OCI-LY7 (cell line): ENCODE results near the gene CDX1. TPM values are rescaled to one million over a fixed set of nuclear protein-coding genes. Genes with fewer than 3 reads are reported as not detected.

ENCODE experiments used
- BruUV-seq: library from RNA; stranded (reverse); fragments of 400-500 nt; replicated peaks from 2 replicates; lab custom pipeline; 2021; lab: Mats Ljungman, UMichigan
- CTCF ChIA-PET: fragments of 300-600 bp; sonication (Branson Sonifier 250); formaldehyde crosslinking; loops from one replicate; lab custom pipeline; 2022; ENCODE audit warnings: antibody characterized with exemption; ENCODE audit not compliant: unreplicated experiment; lab: Charles Lee
- POLR2A ChIA-PET: fragments of 300-600 bp; sonication (Branson Sonifier 250); formaldehyde crosslinking; loops from one replicate; lab custom pipeline; 2022; ENCODE audit warnings: antibody characterized with exemption; lab: Charles Lee
- DNase-seq: peaks from one replicate; pipeline ENCODE4 v3.0.0-alpha.2; 2015; ENCODE audit warnings: low spot score
- H2AFZ ChIP-seq: fragments of 200-600 bp; sonication (generic), shearing (Covaris generic); 2 replicates; pipeline ENCODE4 v1.6.1; 2014; ENCODE audit warnings: mild to moderate bottlenecking, antibody characterized with exemption, low read length, moderate library complexity
- H3K27ac ChIP-seq: fragments of 200-600 bp; sonication (generic); 2 replicates; pipeline ENCODE4 v1.5.1; 2014; ENCODE audit warnings: mixed run types, low read depth, mild to moderate bottlenecking, moderate library complexity, low read length, inconsistent platforms; ENCODE audit not compliant: poor library complexity, severe bottlenecking
- H3K36me3 ChIP-seq: fragments of 200-600 bp; sonication (generic); 2 replicates; pipeline ENCODE4 v1.6.1; 2014; ENCODE audit warnings: mild to moderate bottlenecking, antibody characterized with exemption, low read length, moderate library complexity, mixed read lengths; ENCODE audit not compliant: insufficient read depth
- H3K4me1 ChIP-seq: fragments of 200-600 bp; sonication (generic); 2 replicates; pipeline ENCODE4 v1.5.1; 2014; ENCODE audit warnings: mild to moderate bottlenecking, low read length; ENCODE audit not compliant: insufficient read depth, poor library complexity, severe bottlenecking
- H3K4me2 ChIP-seq: fragments of 200-600 bp; sonication (generic); 2 replicates; pipeline ENCODE4 v1.6.1; 2014; ENCODE audit warnings: mild to moderate bottlenecking, low read length
- H3K4me3 ChIP-seq: fragments of 200-600 bp; sonication (generic); 2 replicates; pipeline ENCODE4 v1.5.1; 2014; ENCODE audit warnings: mild to moderate bottlenecking, low read depth, low read length; ENCODE audit not compliant: poor library complexity, severe bottlenecking
- H3K79me2 ChIP-seq: fragments of 200-600 bp; sonication (generic); 2 replicates; pipeline ENCODE4 v1.6.1; 2016; ENCODE audit warnings: low read depth, mild to moderate bottlenecking, low read length, moderate library complexity, mixed read lengths; ENCODE audit not compliant: insufficient read depth
- H3K9me2 ChIP-seq: fragments of 200-600 bp; sonication (generic); 2 replicates; pipeline ENCODE4 v1.6.1; 2016; ENCODE audit warnings: mild to moderate bottlenecking, low read length, mixed read lengths; ENCODE audit not compliant: insufficient read depth
- H3K9me3 ChIP-seq: fragments of 200-600 bp; sonication (generic); 2 replicates; pipeline ENCODE4 v1.6.1; 2014; ENCODE audit warnings: mild to moderate bottlenecking, mixed run types, low read length, mixed read lengths
- H4K20me1 ChIP-seq: fragments of 200-600 bp; sonication (generic); 2 replicates; pipeline ENCODE4 v1.6.1; 2014; ENCODE audit warnings: mild to moderate bottlenecking, antibody characterized with exemption, low read length, moderate library complexity, mixed read lengths; ENCODE audit not compliant: insufficient read depth
- EZH2phosphoT487 ChIP-seq: fragments of 200-600 bp; sonication (generic); IDR thresholded peaks from 2 replicates; pipeline ENCODE4 v1.6.1; 2018; ENCODE audit warnings: low read depth, borderline replicate concordance, mild to moderate bottlenecking, mixed run types, antibody characterized with exemption, low read length, moderate library complexity, mixed read lengths
- intact Hi-C: fragments of 100-400 bp; cut with micrococcal nuclease; formaldehyde crosslinking; loops from one replicate; pipeline ENCODE4 v1.10.0; 2022; ENCODE audit not compliant: unreplicated experiment
- total RNA-seq, 2 experiments: library from RNA; depleted of rRNA in 1 of 2; stranded (reverse); fragments of >200 nt in 1 of 2; shearing (Covaris generic) in 1 of 2; gene quantifications; 2 replicates each; pipeline ENCODE4 v1.2.3, GENCODE V29; 2014 to 2022
- TF ChIP-seq, protein P1 (sequence below): fragments of 200-600 bp; sonication (generic); conservative IDR thresholded peaks from 2 replicates; pipeline ENCODE4 v1.5.1; 2014; ENCODE audit warnings: mild to moderate bottlenecking, antibody characterized with exemption, low read length, moderate library complexity, mixed read lengths

The CDX1 gene
- total RNA-seq, 2 experiments from 2014 or later = not detected

DNA sequence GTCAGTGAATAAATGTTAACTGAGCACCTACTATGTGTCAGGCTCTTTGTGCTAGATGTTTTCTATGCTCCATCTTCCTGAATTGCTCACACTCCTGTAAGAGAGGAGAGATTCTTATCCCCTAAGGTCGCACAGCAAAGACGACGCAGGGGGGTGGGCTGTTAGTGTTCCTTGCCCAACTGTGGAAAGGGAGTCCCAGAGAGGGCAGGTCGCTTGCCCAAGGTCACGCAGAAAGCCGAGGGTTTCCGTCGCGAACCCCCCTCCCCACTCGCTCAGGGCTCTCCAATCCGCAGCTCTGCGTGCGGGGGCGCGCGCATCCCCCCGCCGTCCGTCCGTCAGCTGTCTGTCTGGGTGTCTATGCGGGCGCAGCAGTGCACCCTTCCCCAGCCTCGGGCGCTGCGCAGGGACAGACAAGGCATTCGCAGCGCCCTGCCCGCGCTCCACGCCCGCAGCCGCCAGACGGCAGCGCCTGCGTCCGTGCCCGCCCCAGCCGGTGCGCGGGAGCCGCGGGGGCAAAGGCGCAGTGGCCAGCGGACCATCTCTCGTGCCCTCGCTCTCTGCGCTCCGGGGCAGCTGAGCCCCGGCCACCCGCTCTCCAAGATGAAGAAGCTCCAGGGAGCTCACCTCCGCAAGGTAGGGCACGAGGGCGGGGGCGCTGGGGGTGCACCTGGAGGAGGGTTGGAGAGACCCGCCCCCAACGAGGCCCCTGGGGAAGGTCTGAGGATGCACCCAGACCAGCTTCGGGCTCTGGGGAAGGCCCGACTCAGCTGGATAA lies 23.3 kb downstream of the CDX1 start, which contains the start of gene SLC6A7:
TSS of gene SLC6A7 (plus strand) at position 335 of the 775 bp plus-strand sequence. CDS start at position 601, 266 bp downstream.
- H3K4me1 ChIP-seq = no peaks in the 10 kb centered on the region
- TF ChIP-seq, protein P1, sequence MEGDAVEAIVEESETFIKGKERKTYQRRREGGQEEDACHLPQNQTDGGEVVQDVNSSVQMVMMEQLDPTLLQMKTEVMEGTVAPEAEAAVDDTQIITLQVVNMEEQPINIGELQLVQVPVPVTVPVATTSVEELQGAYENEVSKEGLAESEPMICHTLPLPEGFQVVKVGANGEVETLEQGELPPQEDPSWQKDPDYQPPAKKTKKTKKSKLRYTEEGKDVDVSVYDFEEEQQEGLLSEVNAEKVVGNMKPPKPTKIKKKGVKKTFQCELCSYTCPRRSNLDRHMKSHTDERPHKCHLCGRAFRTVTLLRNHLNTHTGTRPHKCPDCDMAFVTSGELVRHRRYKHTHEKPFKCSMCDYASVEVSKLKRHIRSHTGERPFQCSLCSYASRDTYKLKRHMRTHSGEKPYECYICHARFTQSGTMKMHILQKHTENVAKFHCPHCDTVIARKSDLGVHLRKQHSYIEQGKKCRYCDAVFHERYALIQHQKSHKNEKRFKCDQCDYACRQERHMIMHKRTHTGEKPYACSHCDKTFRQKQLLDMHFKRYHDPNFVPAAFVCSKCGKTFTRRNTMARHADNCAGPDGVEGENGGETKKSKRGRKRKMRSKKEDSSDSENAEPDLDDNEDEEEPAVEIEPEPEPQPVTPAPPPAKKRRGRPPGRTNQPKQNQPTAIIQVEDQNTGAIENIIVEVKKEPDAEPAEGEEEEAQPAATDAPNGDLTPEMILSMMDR = no peak
- TF ChIP-seq EZH2phosphoT487 = no peak
- no peaks in the 10 kb centered on the region for H3K9me3 ChIP-seq
- intact Hi-C loops = no loop called here
- no peaks in the 10 kb centered on the region for H3K36me3 ChIP-seq
- H3K9me2 ChIP-seq = no peaks in the 10 kb centered on the region
- H3K4me3 ChIP-seq = no peak within 1 kb of the TSS
- no TSS peak for BruUV-seq
- no peak for DNase-seq
- H3K27ac ChIP-seq = no peak within 1 kb of the TSS
- H3K4me2 ChIP-seq = no peak within 1 kb of the TSS
- CTCF ChIA-PET = no interaction called here
- no peak within 1 kb of the TSS for H2AFZ ChIP-seq
- no peaks in the 10 kb centered on the region for H4K20me1 ChIP-seq
- POLR2A ChIA-PET = no interaction called here
- H3K79me2 ChIP-seq = no peaks in the 10 kb centered on the region

DNA sequence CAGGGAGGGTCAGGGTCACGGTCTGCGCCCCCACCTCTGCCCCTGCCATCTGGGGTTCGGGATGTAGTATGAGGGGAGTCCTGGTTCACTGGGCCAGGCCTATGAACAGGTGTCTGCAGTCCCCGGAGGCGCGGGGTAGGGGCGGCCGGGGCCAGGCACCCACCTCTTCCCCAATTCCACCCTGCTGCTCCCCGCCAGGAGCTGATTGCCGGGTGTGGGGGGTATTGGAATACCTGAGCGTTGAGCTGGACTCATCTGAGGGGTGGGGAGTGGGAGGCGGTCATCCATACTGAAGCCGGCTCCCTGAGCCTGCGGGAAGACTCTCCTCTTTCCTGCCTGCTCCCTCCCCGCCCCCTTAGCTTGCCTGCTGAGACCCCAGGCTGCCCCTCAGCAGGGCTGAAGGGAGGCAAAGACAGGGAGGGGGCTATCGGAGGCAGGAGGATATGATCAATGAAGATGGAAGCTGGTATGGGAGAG lies 24.0 kb downstream of the CDX1 start:
- intact Hi-C loops = no loop called here
- no peak for DNase-seq
- BruUV-seq = no TSS peak
- TF ChIP-seq EZH2phosphoT487 = no peak
- TF ChIP-seq, protein P1 = no peak
- Histone ChIP-seq H3K4me1 (no peaks in the 10 kb centered on the region), H3K27ac (no peak overlapping the region), H3K9me3 (no peaks in the 10 kb centered on the region), H3K36me3 (no peaks in the 10 kb centered on the region), H3K79me2 (no peaks in the 10 kb centered on the region), H3K4me3 (no peak overlapping the region), H2AFZ (no peak overlapping the region), H3K9me2 (no peaks in the 10 kb centered on the region), H3K4me2 (no peak overlapping the region), H4K20me1 (no peaks in the 10 kb centered on the region)
- CTCF ChIA-PET = interaction anchor here (0.5 to 0.6 kb wide), 2 partner anchors 52 to 104 kb away, joined by 3 to 4 read pairs; no protein-coding TSS in a partner anchor
- POLR2A ChIA-PET = no interaction called here

DNA sequence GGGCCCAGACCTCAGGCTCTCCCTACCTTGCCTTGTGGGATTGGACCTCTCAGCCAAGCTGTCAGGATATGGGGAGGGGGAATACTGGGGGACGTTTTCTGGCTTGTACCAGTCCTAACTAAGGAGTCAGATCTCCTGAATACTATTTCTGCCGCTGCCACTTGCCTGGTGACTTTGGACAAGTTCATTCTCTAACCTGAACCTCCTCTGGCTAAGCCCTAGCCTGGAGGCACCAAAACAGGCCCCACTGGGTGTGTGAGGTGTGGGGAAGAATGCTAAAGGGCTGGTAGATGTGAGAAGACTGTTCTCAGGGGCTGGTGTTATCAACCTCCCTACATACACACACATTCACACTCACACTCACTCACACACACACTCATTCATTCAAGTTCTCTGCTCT lies 24.4 kb downstream of the CDX1 start:
- no TSS peak for BruUV-seq
- H3K27ac ChIP-seq = no peak overlapping the region
- CTCF ChIA-PET = interaction anchor here (0.5 to 0.6 kb wide), 2 partner anchors 53 to 104 kb away, joined by 3 to 4 read pairs; no protein-coding TSS in a partner anchor

More for the DNA sequence above, 24.4 kb downstream of the CDX1 start:
- Histone ChIP-seq H3K4me3 (no peak overlapping the region), H3K36me3 (no peaks in the 10 kb centered on the region), H2AFZ (no peak overlapping the region), H3K4me2 (no peak overlapping the region), H4K20me1 (no peaks in the 10 kb centered on the region), H3K9me3 (no peaks in the 10 kb centered on the region), H3K4me1 (no peaks in the 10 kb centered on the region), H3K79me2 (no peaks in the 10 kb centered on the region), H3K9me2 (no peaks in the 10 kb centered on the region)
- POLR2A ChIA-PET = no interaction called here
- intact Hi-C loops = no loop called here
- TF ChIP-seq, protein P1 = no peak
- TF ChIP-seq EZH2phosphoT487 = no peak
- DNase-seq = no peak
